ENCODE measurements around the gene AK5. TPM values are rescaled to one million over a fixed set of nuclear protein-coding genes. Genes with fewer than 3 reads are reported as not detected.

AK5 gene
- total and polyA plus RNA-seq, 2 experiments from 2014 or later: 8.8 to 12.2 TPM

- no peaks in the 10 kb centered on the region for H3F3A ChIP-seq (replicated peaks; ENCODE audit: low read depth)
- no peak for DNase-seq (ENCODE audit: low spot score)
- H3K4me3 Mint-ChIP-seq: no peak overlapping the region
- H3K9me3 Mint-ChIP-seq: no peaks in the 10 kb centered on the region
- no peak for TF ChIP-seq ETS1 (IDR thresholded peaks at IDR 0.05)
- no peak for TF ChIP-seq ZNF114 (CRISPR knock-in tag; IDR thresholded peaks at IDR 0.05)
- no peak for TF ChIP-seq REST (IDR thresholded peaks at IDR 0.05; ENCODE audit: unreplicated experiment)
- no peak for TF ChIP-seq ZNF331 (CRISPR knock-in tag; IDR thresholded peaks at IDR 0.05; ENCODE audit: low read depth)
- TF ChIP-seq EZH2phosphoT487 (IDR thresholded peaks at IDR 0.05; ENCODE audit: unreplicated experiment): no peak
- no peak for TF ChIP-seq NANOG (IDR thresholded peaks at IDR 0.05; ENCODE audit: borderline replicate concordance)
- no peak for TF ChIP-seq CREB1 (CRISPR knock-in tag; IDR thresholded peaks at IDR 0.05; ENCODE audit: low read depth)
- no peak for TF ChIP-seq STAT1 (IDR thresholded peaks at IDR 0.05; ENCODE audit: unreplicated experiment)
- no peak for TF ChIP-seq JUNB (IDR thresholded peaks at IDR 0.05; ENCODE audit: unreplicated experiment)
- no peak for TF ChIP-seq CTCF (conservative IDR thresholded peaks at IDR 0.05; ENCODE audit: low read depth in 2 of 2)
- TF ChIP-seq ZNF462 (CRISPR knock-in tag; IDR thresholded peaks at IDR 0.05): no peak
- TF ChIP-seq POLR2AphosphoS5 (IDR thresholded peaks at IDR 0.05; ENCODE audit: low read depth): no peak
- H3K4me3 ChIP-seq: no peak overlapping the region
- H2AFZ ChIP-seq: 0 out of 2 replicates have a peak overlapping the region, but pooled peaks have one; percentile 52
- H3K27me3 Mint-ChIP-seq (ENCODE audit: insufficient read depth, low read depth, poor library complexity): peaks cover 2% of the 10 kb centered on the region
- no peak overlapping the region for H3K27ac Mint-ChIP-seq
- H3K79me2 ChIP-seq (replicated peaks; ENCODE audit: insufficient read depth): no peaks in the 10 kb centered on the region
- H3K27me3 ChIP-seq (ENCODE audit: insufficient read depth): no peaks in the 10 kb centered on the region
- no peak overlapping the region for H3K4me2 ChIP-seq
- H4K20me1 ChIP-seq (replicated peaks; ENCODE audit: insufficient read depth): no peaks in the 10 kb centered on the region
- H3K9me2 ChIP-seq (ENCODE audit: insufficient read depth): no peaks in the 10 kb centered on the region
- ATAC-seq: no peak
- no peak overlapping the region for H3K27ac ChIP-seq (ENCODE audit: low read depth)
- H3K4me1 ChIP-seq (ENCODE audit: insufficient read depth): no peaks in the 10 kb centered on the region
- no peaks in the 10 kb centered on the region for H3K36me3 ChIP-seq (ENCODE audit: insufficient read depth)
- H3K4me1 Mint-ChIP-seq: no peaks in the 10 kb centered on the region
- no peaks in the 10 kb centered on the region for H3K36me3 Mint-ChIP-seq (ENCODE audit: low read depth)
These were observed 223.2 kb downstream of the AK5 start for GRCh38 chr1:77504986-77505385.

Measured in GM23338 (cell line).